Ammon's horn (tissue), 1 donor: ENCODE measurements around the gene TMEM184B.
"Not testable (repeated sequence)": the region's sequence is repeated elsewhere in the genome, so short reads cannot be mapped to it uniquely, and the experiment has no call there.

Source experiments
- DNase-seq: peaks from one replicate; pipeline ENCODE4 v3.0.0-alpha.2; 2016; ENCODE audit warnings: low spot score

Gene TMEM184B

DNA sequence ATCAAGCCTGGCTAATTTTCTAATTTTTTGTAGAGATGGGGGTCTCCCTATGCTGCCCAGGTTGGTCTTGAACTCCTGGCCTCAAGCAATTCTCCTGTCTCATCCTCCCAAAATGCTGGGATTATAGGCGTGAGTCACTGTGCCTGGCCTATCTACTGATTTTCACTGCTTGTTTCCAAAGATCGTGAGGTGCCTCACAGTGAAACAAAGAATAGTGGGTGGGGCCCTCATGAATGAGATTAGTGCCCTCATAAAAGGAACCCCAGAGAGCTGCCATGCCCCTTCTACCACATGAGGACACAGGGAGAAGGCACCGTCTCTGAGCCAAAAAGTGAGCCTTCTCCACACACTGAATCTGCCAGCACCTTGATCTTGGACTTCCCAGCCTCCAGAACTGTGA lies 23.5 kb downstream of the TMEM184B start:
- no peak for DNase-seq

DNA sequence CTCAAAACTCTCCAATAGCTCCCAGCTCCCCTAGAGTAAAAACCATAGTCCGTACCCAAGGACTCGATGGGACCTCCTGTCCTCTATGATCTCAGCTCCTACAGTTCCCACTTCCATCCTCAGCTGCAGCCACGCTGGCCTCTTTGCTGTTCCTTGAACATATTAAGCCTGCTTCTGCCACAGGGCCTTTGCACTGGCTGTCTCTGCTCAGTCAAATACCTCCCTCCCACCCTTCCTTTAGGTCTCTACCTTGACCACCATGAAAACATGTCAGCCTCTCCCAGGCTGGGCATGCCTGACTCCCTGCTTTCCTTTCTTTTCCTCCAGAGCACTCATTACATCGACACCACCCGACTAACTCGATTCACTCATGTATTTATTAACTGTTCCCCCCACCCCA lies 24.5 kb downstream of the TMEM184B start:
- no peak for DNase-seq

DNA sequence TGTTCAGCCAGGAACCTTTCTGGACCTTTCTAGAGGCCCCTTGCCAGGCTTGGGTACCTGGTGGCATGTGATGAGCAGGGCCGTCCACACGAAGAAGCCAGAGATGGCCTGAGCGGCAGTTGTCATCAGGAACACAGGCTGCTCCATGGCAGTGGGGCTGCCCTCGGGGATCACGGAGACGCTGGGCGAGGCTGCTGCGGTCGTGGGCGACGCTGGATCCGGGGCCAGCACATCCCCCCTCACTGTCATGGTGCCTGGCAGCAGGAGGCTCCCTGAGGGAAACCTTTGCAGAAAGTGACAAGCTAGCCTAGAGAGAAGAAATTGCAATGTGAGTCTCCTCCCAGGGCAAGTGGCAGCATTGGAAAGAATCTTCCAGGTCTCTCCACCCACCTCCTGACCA lies 25.1 kb downstream of the TMEM184B start:
- no peak for DNase-seq

DNA sequence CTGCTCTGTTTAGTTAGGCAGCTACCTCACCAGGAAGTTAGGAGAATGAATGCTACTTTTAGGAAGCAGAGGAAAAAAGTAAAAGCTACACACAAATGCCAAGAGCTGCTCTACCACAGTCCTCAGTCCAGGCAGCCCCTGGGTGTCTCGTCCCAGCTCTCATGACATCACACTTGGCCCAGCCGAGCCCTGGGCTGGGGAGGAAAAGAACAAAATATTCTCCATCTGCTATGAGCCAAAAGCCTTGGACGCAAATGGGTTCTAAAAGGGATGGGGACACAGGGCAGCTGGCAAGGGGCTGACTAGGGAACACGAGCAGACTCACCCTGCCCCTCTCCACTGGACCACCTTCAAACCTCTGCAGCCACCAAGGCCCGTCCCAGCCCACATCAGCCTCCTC lies 26.1 kb downstream of the TMEM184B start:
- DNase-seq: peak; percentile 87

DNA sequence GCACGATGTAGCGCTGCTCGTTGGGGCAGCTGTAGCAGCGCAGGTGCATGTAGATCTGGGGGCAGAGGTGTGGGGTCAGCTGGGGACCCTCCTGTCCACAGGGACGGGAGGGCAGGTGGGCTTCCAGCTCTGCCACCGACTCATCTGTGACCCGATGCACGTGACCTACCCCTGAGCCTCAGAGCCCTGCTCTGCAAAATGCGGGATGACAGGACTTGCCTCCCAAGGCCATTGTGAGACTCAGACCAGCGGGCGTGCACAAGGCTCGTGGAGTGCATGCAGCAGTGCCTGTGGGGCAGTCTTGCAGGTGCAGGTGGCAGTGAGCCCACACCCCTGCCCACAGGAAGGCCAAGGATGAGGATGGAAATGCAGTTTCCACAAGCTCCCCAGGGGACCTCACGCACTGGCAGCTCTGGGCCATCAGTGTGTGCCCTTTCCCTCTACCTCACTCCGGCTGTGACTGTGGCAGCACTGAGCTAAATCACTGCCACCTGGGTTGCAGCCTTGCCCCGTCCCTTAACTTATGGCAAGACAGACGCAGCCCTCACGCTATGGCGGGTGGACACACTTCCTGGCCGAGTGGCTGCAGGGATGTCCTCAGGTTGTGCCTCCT lies 26.7 kb downstream of the TMEM184B start:
- no peak for DNase-seq

DNA sequence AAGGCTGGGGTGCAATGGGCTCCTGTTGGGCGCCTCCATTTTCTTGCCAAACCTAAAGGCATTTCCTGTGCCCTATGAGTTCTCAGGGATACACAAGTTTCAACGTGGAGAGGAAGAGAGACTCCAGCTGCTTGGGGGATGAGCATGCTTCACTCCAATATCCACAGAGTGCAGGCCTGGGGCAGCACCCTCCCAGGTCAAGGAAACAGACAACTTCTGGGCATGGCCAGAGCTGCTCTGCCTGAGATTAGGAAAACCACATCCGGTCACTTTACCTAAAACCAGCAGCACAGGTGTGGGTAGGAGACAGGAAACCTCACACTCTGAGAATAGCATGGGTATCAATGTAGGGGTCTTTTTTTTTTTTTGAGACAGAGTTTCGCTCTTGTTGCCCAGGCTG lies 28.7 kb downstream of the TMEM184B start:
- no peak for DNase-seq

DNA sequence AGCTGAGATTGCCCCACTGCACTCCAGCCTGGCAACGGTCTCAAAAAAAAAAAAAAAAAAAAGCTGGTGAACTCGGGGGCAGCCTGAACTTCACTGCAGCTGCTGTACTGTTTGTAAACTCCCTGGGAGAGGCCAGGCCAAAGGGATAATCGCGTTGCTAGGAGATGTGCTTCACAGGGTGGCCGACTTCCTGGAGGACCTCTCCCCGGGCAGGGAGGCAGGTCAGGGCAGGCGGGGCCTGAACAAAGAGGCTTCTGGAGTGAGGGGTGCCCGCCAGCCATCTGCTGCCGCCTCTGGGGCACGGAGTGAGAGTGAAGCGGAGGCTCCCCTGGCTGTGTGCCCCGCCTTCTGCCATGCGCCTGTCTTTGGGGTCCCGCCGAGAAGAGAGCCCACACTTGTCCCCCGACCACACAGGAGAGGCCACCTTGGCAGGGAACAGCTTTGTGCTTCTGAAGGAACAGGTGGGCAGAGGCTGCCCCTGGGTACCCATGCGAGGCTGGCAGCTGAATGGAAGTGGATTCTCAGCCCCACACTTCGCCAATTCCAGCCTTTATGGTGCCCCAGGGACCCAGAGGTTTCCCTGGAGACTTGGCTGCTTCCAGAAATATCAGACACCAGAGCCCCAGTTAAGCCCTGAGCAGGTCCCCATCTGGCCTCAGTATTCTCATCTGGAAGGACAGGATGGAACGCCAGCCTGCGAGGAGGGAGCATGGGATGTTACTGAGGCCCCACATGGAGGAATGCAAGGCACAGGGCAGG lies 29.6 kb downstream of the TMEM184B start:
- DNase-seq: peak; percentile 77

DNA sequence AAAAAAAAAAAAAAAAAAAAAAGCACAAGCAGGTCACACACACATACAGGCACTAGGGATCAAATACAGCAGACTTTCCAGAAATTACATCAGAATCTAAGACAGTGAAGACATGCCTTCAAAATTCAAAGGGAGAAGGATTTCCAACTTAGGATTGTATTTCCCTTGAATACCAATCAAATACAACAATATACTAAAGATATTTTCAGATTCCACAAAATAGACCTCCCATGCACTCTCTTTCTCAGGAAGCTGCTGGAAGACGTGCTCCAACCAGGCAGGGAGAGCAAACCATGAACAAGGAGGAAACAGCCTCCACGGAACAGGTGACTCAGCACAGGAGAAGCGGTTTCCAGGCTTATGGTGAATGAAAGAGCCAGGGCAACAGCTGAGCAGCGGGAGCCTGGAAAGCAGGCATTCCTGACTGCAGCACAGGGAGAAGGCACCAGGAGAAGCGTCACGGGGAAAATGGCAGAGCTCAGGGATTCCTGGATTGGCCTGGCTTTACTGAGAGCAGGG lies 32.0 kb downstream of the TMEM184B start:
- peak; percentile 74 for DNase-seq

DNA sequence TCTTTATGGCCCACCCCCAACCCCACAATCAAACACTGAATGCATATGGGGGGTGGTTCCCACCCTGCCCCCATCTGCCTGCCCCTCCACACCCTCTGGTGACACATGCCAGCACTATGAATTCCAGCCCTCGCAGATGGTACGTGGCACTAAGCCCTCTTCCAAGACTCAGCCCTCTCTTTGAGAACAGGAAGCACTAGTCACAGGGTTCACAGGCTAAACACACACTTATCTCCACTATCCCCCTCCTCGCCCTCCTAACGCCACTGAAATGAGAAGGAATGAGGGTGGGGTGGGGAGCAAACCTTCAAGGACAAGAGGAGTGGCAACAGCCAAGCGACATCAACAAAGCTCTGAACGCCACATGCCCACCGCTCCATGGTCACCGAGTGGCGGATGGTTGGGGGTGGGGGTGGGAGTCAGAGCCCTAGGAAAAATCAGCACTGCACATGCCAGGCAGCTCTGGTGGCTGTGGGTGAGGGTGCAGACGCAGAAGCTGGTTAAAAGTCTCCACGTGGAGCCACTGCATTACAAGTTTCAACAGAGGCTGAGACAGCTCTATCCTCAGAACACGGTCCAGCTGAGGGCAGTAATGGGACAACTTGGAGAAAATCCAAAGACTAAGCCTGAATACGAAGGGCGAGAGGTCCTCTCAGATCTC lies 33.6 kb downstream of the TMEM184B start:
- DNase-seq: peak; percentile 91

DNA sequence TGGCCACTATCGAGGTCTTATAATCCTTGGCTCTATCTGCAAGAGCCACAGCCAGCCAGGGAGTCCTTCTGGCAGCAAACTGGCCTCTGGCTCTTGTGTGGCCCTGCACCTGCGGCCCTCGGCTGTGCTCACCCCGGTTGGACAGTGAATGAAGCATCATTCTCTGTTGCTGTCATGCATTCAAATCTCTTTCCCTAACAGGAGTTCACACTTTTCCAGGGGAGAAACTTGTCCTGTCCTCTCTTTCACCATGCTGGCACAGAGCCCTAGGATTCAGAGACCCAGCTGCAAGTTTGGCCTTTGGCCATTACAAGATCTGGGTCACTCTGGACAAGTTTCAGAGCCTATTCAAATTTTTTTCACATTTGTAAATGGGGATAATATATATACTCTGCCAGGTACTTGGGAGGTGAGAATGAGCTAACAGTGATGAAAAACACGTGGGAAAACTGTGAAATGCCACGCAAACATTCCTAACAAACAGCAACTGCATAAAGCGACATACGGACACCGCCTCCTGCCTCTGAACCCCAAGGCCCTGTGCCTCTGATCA lies 34.2 kb downstream of the TMEM184B start:
- DNase-seq: peak; percentile 61

DNA sequence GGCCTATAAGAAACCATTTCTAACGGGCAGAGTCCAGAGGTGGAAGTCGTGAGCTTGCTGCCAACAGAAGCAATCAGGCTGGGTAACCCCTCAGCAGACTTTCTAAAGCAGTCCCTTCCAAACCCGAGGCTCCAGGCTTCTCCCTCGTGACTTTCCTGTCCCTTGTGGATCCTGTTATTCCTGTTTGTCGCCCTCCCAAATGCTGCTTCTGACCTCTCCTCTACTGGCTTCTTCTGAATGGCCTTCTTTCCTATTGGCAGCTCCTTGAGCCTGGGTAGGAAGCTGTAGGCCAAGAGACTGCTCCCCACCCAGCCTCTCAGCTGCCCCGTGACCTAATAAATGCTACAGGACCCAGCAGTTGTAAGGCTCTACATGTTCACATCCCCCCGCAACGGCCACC lies 36.0 kb downstream of the TMEM184B start:
- no peak for DNase-seq

DNA sequence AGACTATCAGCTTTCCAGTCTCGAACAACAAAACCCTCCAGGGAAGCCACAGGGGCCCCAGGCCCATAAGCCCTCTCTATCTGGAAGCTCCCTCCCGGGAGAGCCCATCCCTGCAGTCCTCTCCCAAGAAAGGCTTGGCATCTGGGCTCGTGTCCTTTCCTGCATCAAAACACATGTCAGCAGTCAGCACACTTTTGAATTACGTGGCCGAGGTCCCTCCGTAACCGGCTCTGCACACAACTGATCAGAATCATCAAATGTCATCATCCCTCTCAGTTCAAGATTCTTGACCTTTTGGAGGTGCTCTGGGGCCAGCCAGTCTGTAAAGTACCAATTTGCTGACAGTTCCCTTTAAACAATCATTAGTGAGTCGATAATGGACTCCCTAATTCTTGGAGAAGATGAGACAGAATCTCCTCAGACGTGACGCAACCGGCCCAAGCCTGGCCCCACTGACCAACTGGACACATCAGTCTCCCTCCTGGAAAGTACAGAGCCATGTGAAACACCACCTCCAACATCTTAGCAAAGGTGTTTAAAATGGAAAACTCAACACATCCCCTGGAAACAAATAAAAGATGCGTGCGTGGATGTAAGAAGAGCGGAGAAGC lies 37.5 kb downstream of the TMEM184B start:
- no peak for DNase-seq

DNA sequence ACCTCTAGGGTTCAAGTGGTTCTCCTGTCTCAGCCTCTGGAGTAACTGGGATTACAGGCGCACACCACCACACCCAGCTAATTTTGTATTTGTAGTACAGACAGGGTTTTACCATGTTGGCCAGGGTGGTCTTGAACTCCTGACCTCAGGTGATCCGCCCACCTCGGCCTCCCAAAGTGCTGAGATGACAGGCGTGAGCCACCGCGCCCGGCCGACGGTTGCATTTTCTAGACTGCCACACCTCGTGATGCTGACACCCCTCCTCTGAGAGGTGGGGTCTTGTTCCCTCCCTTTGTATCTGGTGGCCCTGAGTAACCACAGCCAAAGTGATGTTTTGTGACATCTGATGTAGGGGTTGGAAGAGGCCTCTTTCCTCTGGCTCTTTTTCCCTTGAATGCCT lies 39.0 kb downstream of the TMEM184B start:
- DNase-seq: not testable (repeated sequence)

DNA sequence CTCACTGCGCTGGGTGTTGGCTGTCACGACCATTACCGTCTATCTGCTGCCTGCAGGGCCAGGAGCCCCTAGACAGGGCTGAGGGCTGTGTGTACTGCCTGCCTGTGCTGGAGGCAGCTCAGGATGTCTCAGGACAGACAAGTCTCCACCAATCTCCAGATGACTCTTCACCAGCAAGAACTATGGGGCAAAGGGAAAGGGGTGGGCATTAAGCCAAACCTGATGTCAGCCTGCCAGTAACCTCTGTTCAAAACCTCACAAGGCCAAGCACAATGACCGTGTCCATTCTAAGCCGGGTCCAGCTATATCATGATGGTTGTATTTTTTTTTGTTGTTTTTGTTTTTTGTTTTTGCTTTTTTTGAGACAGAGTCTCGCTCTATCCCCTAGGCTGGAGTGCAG lies 39.4 kb downstream of the TMEM184B start:
- DNase-seq: no peak

DNA sequence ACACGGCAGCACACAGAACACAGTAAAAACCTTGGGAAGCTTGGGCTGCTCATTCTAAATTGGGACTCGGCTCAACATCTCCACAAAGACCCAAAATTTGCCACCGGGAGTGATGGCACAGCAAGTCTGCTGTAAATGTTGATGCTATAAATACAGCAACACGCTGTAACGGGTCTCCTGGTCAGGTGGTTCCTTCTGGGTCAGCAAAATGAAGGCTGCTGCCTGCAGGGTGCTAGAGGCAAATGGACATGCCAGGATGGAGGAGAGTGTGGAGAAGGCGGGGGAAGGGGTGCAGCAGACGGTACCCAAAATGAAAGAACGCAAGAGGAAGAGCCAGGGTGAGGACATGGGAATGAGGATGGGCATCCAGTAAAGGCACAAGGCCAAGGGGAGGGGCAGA lies 40.6 kb downstream of the TMEM184B start:
- DNase-seq: no peak

DNA sequence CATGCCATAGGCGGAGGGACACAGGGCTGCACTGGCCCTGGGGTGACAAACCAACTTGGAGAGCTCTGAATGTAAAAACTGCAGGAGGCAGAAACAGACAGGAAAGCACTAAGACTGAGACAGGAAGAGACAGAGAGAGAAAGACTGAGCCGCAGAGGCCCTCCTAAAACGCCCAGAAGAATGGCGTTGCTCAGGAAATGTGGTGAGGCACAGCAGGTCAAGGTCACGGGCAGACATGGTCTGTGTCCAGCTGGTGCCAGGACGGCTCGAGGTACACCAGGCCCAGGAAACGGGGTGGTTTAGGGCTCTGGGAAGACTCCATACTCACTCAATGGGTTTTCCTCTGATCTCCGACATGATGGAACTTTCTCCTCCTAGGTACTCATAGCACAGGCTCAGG lies 41.9 kb downstream of the TMEM184B start:
- no peak for DNase-seq

DNA sequence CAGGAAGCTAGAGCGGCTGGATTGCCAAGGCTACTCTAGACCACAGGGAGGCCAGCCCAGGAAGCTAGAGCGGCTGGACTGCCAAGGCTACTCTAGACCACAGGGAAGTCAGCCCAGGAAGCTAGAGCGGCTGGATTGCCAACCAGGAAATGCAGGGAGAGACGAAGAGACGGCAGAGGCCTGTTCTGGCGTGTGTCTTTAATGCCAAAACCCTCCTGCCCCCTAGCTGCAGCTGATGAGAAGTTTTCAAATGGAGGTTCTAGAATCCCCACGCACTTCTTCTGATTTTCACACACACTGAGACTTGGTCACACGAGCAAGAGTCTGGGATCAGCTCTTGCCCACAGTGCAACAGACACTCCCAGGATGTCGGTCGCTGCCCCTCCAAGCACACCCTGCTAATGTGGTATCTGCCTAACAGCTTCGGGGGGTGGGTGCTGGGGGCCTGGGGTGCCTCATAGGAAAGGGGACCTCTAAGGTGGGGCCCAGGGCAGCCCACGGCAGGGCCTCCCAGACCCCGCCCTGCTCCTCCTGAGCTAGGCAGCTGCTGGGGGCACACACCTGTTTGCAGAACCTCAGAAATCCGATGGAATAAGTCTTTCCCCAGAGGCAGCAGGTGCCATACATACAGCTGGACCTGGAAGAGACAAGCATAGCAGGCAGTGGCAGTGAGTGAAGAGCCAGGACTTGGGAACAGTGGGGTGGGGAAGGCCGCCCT lies 42.5 kb downstream of the TMEM184B start:
- DNase-seq: peak; percentile 78

DNA sequence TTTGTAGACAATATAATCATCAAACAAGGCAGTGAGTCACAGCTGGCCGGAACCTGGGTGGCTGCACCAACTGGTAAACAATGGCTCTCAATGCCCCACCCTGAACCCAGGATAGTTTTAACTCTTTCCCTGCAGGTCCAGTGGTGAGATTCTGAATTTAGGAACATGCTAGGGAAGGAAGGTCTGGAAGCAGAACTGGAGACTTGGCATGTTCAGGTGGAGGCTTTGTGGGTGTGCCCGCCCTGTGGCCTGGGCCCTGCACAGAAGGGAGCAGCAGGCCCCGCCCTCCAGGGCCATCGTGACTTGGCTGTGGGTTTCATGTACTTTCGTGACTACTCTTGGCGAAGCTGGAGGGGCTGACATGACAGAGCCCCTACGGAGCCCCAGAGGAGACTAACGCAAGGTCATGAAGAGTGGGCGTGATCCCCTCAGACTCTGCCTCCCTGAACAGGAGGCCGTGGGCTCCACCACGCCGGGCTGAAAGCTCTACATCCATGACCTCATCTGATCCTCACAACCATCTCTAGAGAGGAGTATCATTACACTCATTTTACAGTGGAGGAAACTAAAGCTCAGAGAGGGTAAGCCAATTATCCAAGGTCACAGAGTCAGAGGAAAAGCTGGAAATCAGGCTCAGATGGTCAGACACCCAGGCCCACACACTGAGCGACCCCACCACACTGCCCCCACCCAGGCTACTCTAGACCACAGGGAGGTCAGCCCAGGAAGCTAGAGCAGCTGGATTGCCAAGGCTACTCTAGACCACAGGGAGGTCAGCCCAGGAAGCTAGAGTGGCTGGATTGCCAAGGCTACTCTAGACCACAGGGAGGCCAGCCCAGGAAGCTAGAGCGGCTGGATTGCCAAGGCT lies 43.7 kb downstream of the TMEM184B start:
- DNase-seq: no peak

DNA sequence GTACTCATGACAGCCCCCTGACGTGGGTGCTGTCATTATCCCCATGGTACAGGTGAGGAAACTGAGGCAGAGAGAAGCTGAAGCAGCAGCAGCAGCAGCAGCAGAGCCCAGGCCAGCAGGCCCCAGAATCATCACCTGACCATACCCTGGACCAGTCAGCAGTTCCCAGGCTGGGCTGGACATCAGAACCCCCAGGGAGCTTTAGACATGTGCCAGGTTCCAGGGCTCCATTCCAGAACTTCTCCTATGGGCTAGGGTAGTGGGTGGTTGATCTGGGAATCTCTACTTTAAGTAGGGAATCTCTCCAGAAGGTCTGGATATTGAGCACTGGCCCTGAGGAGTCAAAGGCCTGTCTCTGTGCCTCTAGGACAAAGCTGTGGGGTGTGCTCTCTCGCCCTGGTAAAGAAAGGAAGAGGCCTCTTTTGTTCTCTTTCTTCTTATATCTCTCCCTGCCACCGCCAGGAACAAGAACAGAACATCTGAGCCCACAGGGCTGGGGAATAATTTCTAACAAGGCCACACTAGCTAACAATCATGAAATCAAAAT lies 44.4 kb downstream of the TMEM184B start:
- no peak for DNase-seq

DNA sequence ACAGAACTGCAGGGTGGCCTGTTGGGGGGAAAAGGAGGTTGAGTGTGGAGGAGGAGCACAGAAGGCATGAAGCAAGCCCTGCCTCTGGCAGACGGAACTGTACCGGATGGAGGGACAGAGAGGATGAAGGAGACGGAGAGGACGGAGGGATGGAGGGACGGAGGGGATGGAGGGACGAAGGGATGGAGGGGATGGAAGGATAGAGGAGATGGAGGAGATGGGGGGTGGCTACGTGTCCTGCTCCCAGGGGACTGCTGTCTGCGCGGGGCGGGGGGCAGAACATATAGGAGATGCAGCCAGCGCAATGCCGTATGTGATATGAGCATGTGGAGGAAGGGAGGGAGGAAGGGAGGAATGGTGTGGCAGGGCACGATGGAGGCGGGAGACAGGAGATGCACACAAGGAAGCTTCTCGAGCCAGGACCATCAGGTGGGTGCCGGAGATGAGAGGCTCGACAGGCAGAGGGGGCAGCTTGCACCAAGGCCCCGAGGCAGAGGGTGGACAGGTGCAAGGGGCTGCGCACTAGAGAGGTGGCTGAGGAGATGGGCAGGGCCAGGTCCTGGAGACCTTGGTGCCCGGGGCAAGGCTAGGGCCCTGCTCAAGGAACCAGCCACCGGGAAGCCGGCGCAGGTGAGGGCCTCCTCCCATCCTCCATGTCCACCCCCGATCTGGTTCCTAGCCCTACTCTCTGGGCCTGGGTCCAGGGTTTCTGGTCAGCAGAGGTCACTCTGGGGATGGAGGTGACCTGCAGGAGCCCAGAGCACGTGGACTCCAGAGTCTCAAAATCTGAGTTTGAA lies 45.8 kb downstream of the TMEM184B start:
- DNase-seq: no peak
